Thyroid gland (tissue), 4 donors: ENCODE data around the gene ZGPAT. TPM values are rescaled to one million over a fixed set of nuclear protein-coding genes. Genes with fewer than 3 reads are reported as not detected.

ENCODE experiments used
- DNase-seq, 2 donors: peaks; one replicate each; pipeline ENCODE4 v3.0.0-alpha.2; 2019
- H3K27ac ChIP-seq, 3 donors: fragments of 200-600 bp; sonication (generic); 1 replicate in 2 of 3; 2 replicates in 1 of 3; pipeline ENCODE4 v1.5.1; 2016 to 2019; ENCODE audit warnings: mild to moderate bottlenecking in 1 of 3, moderate library complexity in 1 of 3
- H3K27me3 ChIP-seq: fragments of 200-600 bp; sonication (generic); one replicate; pipeline ENCODE4 v1.5.1; 2019
- H3K36me3 ChIP-seq, 2 donors: fragments of 200-600 bp; sonication (generic); one replicate each; pipeline ENCODE4 v1.5.1; 2016 to 2019
- H3K4me1 ChIP-seq, 2 donors: fragments of 200-600 bp; sonication (generic); one replicate each; pipeline ENCODE4 v1.5.1; 2017 to 2019
- H3K4me3 ChIP-seq, 3 donors: fragments of 200-600 bp; sonication (generic); replicated peaks in 1 of 3; 1 replicate in 2 of 3; 2 replicates in 1 of 3; pipeline ENCODE4 v1.5.1; 2016; ENCODE audit warnings: mild to moderate bottlenecking in 1 of 3
- H3K9me3 ChIP-seq: fragments of 200-600 bp; sonication (generic); one replicate; pipeline ENCODE4 v1.5.1; 2017
- CTCF ChIP-seq, 6 experiments: fragments of 200-600 bp in 3 of 6; fragments of 450-650 bp in 3 of 6; sonication (generic) in 3 of 6; IDR thresholded peaks; one replicate each; pipeline ENCODE4 v1.5.1; 2016 to 2019; ENCODE audit warnings: antibody characterized with exemption in 6 of 6, mild to moderate bottlenecking in 2 of 6, inconsistent platforms in 1 of 6, moderate library complexity in 1 of 6
- POLR2A ChIP-seq, 2 donors: fragments of 450-650 bp; IDR thresholded peaks; one replicate each; pipeline ENCODE4 v1.6.1; 2017; ENCODE audit warnings: antibody characterized with exemption in 2 of 2, mild to moderate bottlenecking in 2 of 2, moderate library complexity in 1 of 2
- WGBS, 2 donors: methylation state at CpG; one replicate each; pipeline ENCODE4 v1.1.5; 2017; 5-methylcytosine and 5-hydroxymethylcytosine counted together
- intact Hi-C: fragments of 100-400 bp; cut with DNase I; formaldehyde crosslinking; loops from one replicate; pipeline ENCODE4 v1.15.1; 2023
- total RNA-seq, 4 donors: library from RNA; depleted of rRNA; stranded (reverse); fragments of >200 nt; gene quantifications; one replicate each; pipeline ENCODE4 v1.2.3, GENCODE V29; 2016

ZGPAT gene
- total RNA-seq, 4 donors from 2014 or later: 27.7 to 36.3 (median 30.0) TPM

GRCh38 chr20:63702036-63702665 lies 5.7 kb upstream of the ZGPAT start:
- 87 to 93% methylated on average over 8 to 16 of the region's 16 CpGs for WGBS, 2 donors
- Histone ChIP-seq H3K4me1 (peaks cover 12 to 31% of the 10 kb centered on the region in 2 donors), H3K36me3 (peaks cover 0 to 14% of the 10 kb centered on the region in 2 donors), H3K27me3 (no peaks in the 10 kb centered on the region), H3K27ac (no peak overlapping the region), H3K9me3 (no peaks in the 10 kb centered on the region), H3K4me3 (no peak overlapping the region)
- no peak for TF ChIP-seq CTCF (IDR thresholded peaks at IDR 0.05)
- TF ChIP-seq POLR2A (IDR thresholded peaks at IDR 0.05): no peak
- DNase-seq: no peak
- intact Hi-C loops: no loop called here

- Histone ChIP-seq H3K4me1 (peaks cover 11 to 28% of the 10 kb centered on the region in 2 donors), H3K27ac (no peak overlapping the region), H3K9me3 (no peaks in the 10 kb centered on the region), H3K27me3 (no peaks in the 10 kb centered on the region), H3K4me3 (no peak overlapping the region), H3K36me3 (peaks cover 0 to 14% of the 10 kb centered on the region in 2 donors)
- TF ChIP-seq CTCF (IDR thresholded peaks at IDR 0.05): no peak
- no peak for TF ChIP-seq POLR2A (IDR thresholded peaks at IDR 0.05)
- WGBS, 2 donors: 77 to 86% methylated on average over 6 to 10 of the region's 13 CpGs
- intact Hi-C loops: no loop called here
- no peak for DNase-seq
These were observed 4.9 kb upstream of the ZGPAT start for GRCh38 chr20:63702751-63703470.

GRCh38 chr20:63703471-63703975 lies 4.3 kb upstream of the ZGPAT start:
- Histone ChIP-seq H3K4me3 (no peak overlapping the region), H3K27ac (no peak overlapping the region), H3K36me3 (peaks cover 0 to 14% of the 10 kb centered on the region in 2 donors), H3K27me3 (no peaks in the 10 kb centered on the region), H3K4me1 (peaks cover 13 to 25% of the 10 kb centered on the region in 2 donors), H3K9me3 (no peaks in the 10 kb centered on the region)
- intact Hi-C loops: no loop called here
- DNase-seq: no peak
- WGBS, 2 donors: 90 to 92% methylated on average over 2 to 5 of the region's 15 CpGs
- TF ChIP-seq CTCF (IDR thresholded peaks at IDR 0.05) (no peak), POLR2A (IDR thresholded peaks at IDR 0.05) (no peak)

- H3K27me3 ChIP-seq: no peaks in the 10 kb centered on the region
- peaks cover 0 to 15% of the 10 kb centered on the region in 2 donors for H3K36me3 ChIP-seq
- H3K9me3 ChIP-seq: no peaks in the 10 kb centered on the region
- H3K27ac ChIP-seq: no peak overlapping the region
- TF ChIP-seq CTCF (IDR thresholded peaks at IDR 0.05) (no peak), POLR2A (IDR thresholded peaks at IDR 0.05) (no peak)
- WGBS, 2 donors: 85 to 100% methylated on average over 1 to 5 of the region's 11 CpGs
- intact Hi-C loops: no loop called here
- no peak overlapping the region for H3K4me3 ChIP-seq
- no peak for DNase-seq
- peaks cover 18 to 25% of the 10 kb centered on the region in 2 donors for H3K4me1 ChIP-seq
These were observed 3.7 kb upstream of the ZGPAT start for GRCh38 chr20:63703976-63704748.
